DND-41 (cell line): ENCODE results near the gene RACGAP1.

Experiments
- ATAC-seq: fragments of 200-7000 bp; cut with Tn5 transposase; 3 replicates; pipeline ENCODE4 v1.9.1; 2021; ENCODE audit warnings: low read depth; ENCODE audit not compliant: insufficient read depth
- DNase-seq: peaks from one replicate; pipeline ENCODE4 v3.0.0-alpha.2; 2020
- H2AFZ ChIP-seq: 2 replicates; pipeline ENCODE4 v1.6.0; 2012; ENCODE audit warnings: low read depth, low read length
- H3K27ac ChIP-seq: 2 replicates; pipeline ENCODE4 v1.5.1; 2012; ENCODE audit warnings: low read length, inconsistent platforms
- H3K27me3 ChIP-seq: fragments of 200-600 bp; sonication (generic); 2 replicates; pipeline ENCODE4 v1.6.0; 2012; ENCODE audit warnings: low read length, mild to moderate bottlenecking, inconsistent platforms; ENCODE audit not compliant: insufficient read depth, poor library complexity
- H3K36me3 ChIP-seq: 2 replicates; pipeline ENCODE4 v1.5.1; 2012; ENCODE audit warnings: low read length, inconsistent platforms; ENCODE audit not compliant: insufficient read depth
- H3K4me1 ChIP-seq: 2 replicates; pipeline ENCODE4 v1.5.1; 2012; ENCODE audit warnings: mild to moderate bottlenecking, low read length; ENCODE audit not compliant: insufficient read depth
- H3K4me2 ChIP-seq: 2 replicates; pipeline ENCODE4 v1.6.0; 2012; ENCODE audit warnings: mild to moderate bottlenecking, moderate library complexity, low read length, inconsistent platforms; ENCODE audit not compliant: insufficient read depth
- H3K4me3 ChIP-seq, 2 experiments: fragments of 200-600 bp in 1 of 2; shearing (Covaris generic) in 1 of 2; 2 replicates each; pipeline ENCODE4 v1.5.1; 2012 to 2016; ENCODE audit warnings: inconsistent platforms in 2 of 2, low read length in 2 of 2, mild to moderate bottlenecking in 2 of 2, low read depth in 1 of 2, moderate library complexity in 1 of 2
- H3K79me2 ChIP-seq: 2 replicates; pipeline ENCODE4 v1.6.0; 2012; ENCODE audit warnings: low read length, inconsistent platforms; ENCODE audit not compliant: insufficient read depth
- H3K9ac ChIP-seq: 2 replicates; pipeline ENCODE4 v1.6.0; 2012; ENCODE audit warnings: low read depth, mild to moderate bottlenecking, inconsistent platforms, low read length, moderate library complexity
- H3K9me3 ChIP-seq: 2 replicates; pipeline ENCODE4 v1.5.1; 2012; ENCODE audit warnings: low read length, moderate library complexity, mild to moderate bottlenecking, inconsistent platforms; ENCODE audit not compliant: insufficient read depth, severe bottlenecking
- H4K20me1 ChIP-seq: 2 replicates; pipeline ENCODE4 v1.6.0; 2012; ENCODE audit warnings: low read length; ENCODE audit not compliant: insufficient read depth
- CTCF ChIP-seq: IDR thresholded peaks from 2 replicates; pipeline ENCODE4 v1.5.1; 2012; ENCODE audit warnings: borderline replicate concordance, low read length, moderate library complexity, mild to moderate bottlenecking; ENCODE audit not compliant: poor library complexity, severe bottlenecking; ENCODE audit errors: extremely low read depth
- EZH2 ChIP-seq: IDR thresholded peaks from 3 replicates; pipeline ENCODE4 v1.6.1; 2012; ENCODE audit warnings: borderline replicate concordance, low read depth, mild to moderate bottlenecking, moderate library complexity, low read length, inconsistent platforms; ENCODE audit not compliant: severe bottlenecking

The RACGAP1 gene

GRCh38 chr12:50050119-50050385 lies 24.8 kb upstream of the RACGAP1 start:
- no peak for ATAC-seq
- Histone ChIP-seq H3K4me3 (no peak overlapping the region), H3K27me3 (peaks cover 17% of the 10 kb centered on the region), H3K9me3 (no peaks in the 10 kb centered on the region), H3K79me2 (no peaks in the 10 kb centered on the region), H2AFZ (no peak overlapping the region), H3K4me1 (no peaks in the 10 kb centered on the region), H3K36me3 (no peaks in the 10 kb centered on the region), H3K4me2 (no peak overlapping the region), H3K9ac (no peak overlapping the region), H4K20me1 (no peaks in the 10 kb centered on the region), H3K27ac (no peak overlapping the region)
- no peak for TF ChIP-seq EZH2
- no peak for TF ChIP-seq CTCF
- DNase-seq = no peak

DNA sequence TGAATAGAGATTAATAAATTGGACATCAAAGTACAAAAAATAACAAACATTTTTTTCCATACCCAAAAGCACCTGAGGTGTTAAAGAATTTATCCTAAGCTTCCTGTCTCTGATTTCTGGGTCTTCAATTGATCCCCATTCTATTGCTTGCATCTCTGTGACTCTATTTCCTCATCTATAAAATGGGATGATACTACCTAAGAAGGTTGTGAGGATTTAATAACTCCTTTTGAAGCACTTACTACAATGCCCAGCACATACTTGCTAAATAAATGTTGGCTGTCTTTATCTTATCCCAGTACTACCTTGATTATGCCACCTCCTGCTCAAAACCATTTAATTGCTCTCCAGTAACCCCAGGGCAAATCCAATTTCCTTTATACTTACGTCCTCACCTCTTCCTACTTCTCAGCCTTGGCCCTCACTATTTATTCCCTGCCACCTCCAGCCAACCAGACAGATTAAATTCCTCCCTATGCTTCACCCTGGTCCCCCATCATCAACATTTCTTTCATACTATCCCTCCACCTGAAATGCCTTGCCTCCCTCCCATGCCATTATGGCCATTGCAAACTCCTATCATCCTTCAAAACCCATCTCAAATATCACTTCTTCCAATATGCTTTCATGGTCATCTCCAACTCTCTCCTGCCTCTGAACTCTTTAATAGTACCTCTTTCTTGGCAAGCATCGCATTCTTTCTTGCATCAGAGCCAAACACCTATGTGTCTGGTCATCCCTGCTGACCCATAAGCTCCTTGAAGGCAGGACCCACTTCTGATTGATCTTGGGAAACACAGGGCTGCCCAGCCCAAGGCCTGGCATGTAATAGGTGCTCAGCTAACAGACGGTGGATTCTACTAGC lies 24.2 kb upstream of the RACGAP1 start:
- Histone ChIP-seq H3K36me3 (no peaks in the 10 kb centered on the region), H3K9ac (no peak overlapping the region), H3K27me3 (peaks cover 17% of the 10 kb centered on the region), H4K20me1 (no peaks in the 10 kb centered on the region), H3K79me2 (no peaks in the 10 kb centered on the region), H3K4me1 (no peaks in the 10 kb centered on the region), H3K9me3 (no peaks in the 10 kb centered on the region), H3K4me2 (no peak overlapping the region), H3K27ac (no peak overlapping the region), H3K4me3 (no peak overlapping the region), H2AFZ (no peak overlapping the region)
- no peak for ATAC-seq
- DNase-seq = no peak
- TF ChIP-seq EZH2 (no peak), CTCF (no peak)

DNA sequence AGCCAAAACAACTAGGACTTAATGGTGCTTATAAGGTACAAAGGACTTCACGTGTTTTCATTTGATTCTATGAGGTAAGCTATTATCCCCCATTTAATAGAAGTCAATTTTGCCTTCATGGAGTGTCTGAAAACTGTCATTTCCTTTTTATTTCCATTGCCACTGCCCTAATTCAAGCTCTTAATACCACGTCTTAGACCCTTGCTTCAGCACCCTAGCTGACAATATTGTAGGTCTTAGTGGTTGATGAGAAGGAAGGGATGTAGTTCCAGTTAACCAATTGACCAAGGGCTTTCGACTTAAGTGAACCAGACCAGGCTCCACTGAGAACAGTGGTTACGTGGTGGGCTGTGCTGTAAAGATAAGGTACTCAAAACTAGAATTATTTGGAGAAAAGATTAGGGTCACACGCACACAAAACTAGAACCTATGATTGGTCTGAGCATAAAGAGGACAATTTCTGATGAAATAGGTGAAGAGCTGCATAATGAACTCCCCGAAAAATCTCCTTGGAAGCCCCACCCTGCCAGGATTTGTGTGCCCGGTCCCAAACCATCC lies 22.5 kb upstream of the RACGAP1 start:
- peaks cover 8% of the 10 kb centered on the region for H3K27me3 ChIP-seq
- H3K4me2 ChIP-seq = no peak overlapping the region
- no peak overlapping the region for H3K4me3 ChIP-seq
- TF ChIP-seq EZH2 (no peak), CTCF (no peak)
- no peaks in the 10 kb centered on the region for H3K36me3 ChIP-seq
- H3K4me1 ChIP-seq = no peaks in the 10 kb centered on the region
- no peak overlapping the region for H3K9ac ChIP-seq
- no peaks in the 10 kb centered on the region for H4K20me1 ChIP-seq
- H3K9me3 ChIP-seq = no peaks in the 10 kb centered on the region
- no peak overlapping the region for H3K27ac ChIP-seq
- no peak overlapping the region for H2AFZ ChIP-seq
- no peak for DNase-seq
- ATAC-seq = no peak
- H3K79me2 ChIP-seq = no peaks in the 10 kb centered on the region
